H9 (cell line): ENCODE results near the gene GRAMD1C. TPM values are rescaled to one million over a fixed set of nuclear protein-coding genes. Genes with fewer than 3 reads are reported as not detected.
"Not testable (repeated sequence)": the region's sequence is repeated elsewhere in the genome, so short reads cannot be mapped to it uniquely, and the experiment has no call there.

ENCODE experiments used
- DNase-seq: peaks from one replicate; pipeline ENCODE4 v3.0.0-alpha.2; 2017
- H2AFZ ChIP-seq: one replicate; pipeline ENCODE4 v1.6.1; 2013; ENCODE audit warnings: mild to moderate bottlenecking, low read length, control low read depth, moderate library complexity
- H2AK5ac ChIP-seq: 2 replicates; pipeline ENCODE4 v1.6.1; 2013; ENCODE audit warnings: low read length, control low read depth, mixed read lengths; ENCODE audit not compliant: insufficient read length
- H2BK120ac ChIP-seq: one replicate; pipeline ENCODE4 v1.6.1; 2013; ENCODE audit warnings: low read depth, mild to moderate bottlenecking, low read length, control low read depth, inconsistent platforms; ENCODE audit not compliant: poor library complexity, severe bottlenecking
- H2BK12ac ChIP-seq: 2 replicates; pipeline ENCODE4 v1.6.1; 2013; ENCODE audit warnings: low read length, control low read depth, mixed read lengths, low read depth; ENCODE audit not compliant: insufficient read length
- H2BK15ac ChIP-seq: 2 replicates; pipeline ENCODE4 v1.6.1; 2013; ENCODE audit warnings: low read depth, low read length, control low read depth
- H2BK20ac ChIP-seq: one replicate; pipeline ENCODE4 v1.6.1; 2013; ENCODE audit warnings: low read depth, mild to moderate bottlenecking, low read length, control low read depth, inconsistent platforms; ENCODE audit not compliant: poor library complexity, severe bottlenecking
- H2BK5ac ChIP-seq: 2 replicates; pipeline ENCODE4 v1.6.1; 2013; ENCODE audit warnings: low read length, control low read depth, mixed read lengths; ENCODE audit not compliant: insufficient read length
- H3K14ac ChIP-seq: 2 replicates; pipeline ENCODE4 v1.6.1; 2013; ENCODE audit warnings: low read length, control low read depth; ENCODE audit not compliant: insufficient read depth
- H3K18ac ChIP-seq: 2 replicates; pipeline ENCODE4 v1.6.1; 2013; ENCODE audit warnings: low read depth, mild to moderate bottlenecking, mixed read lengths, low read length, control low read depth; ENCODE audit not compliant: insufficient read length
- H3K23ac ChIP-seq: 2 replicates; pipeline ENCODE4 v1.6.1; 2013; ENCODE audit warnings: low read length, control low read depth, mixed read lengths, low read depth; ENCODE audit not compliant: insufficient read length
- H3K23me2 ChIP-seq: 2 replicates; pipeline ENCODE4 v1.6.1; 2013; ENCODE audit warnings: low read depth, mild to moderate bottlenecking, mixed read lengths, low read length, control low read depth; ENCODE audit not compliant: insufficient read length, poor library complexity, severe bottlenecking
- H3K27ac ChIP-seq: 2 replicates; pipeline ENCODE4 v1.5.1; 2013; ENCODE audit warnings: low read length, control low read depth, mixed read lengths, low read depth; ENCODE audit not compliant: insufficient read length
- H3K27me3 ChIP-seq: 2 replicates; pipeline ENCODE4 v1.6.1; 2013; ENCODE audit warnings: low read length, control low read depth, inconsistent platforms; ENCODE audit not compliant: insufficient read depth
- H3K4ac ChIP-seq: 2 replicates; pipeline ENCODE4 v1.6.1; 2013; ENCODE audit warnings: low read depth, mild to moderate bottlenecking, control low read depth, inconsistent platforms, low read length, moderate library complexity
- H3K4me1 ChIP-seq: 2 replicates; pipeline ENCODE4 v1.6.1; 2013; ENCODE audit warnings: low read length, control low read depth, inconsistent platforms; ENCODE audit not compliant: insufficient read depth
- H3K4me2 ChIP-seq: 2 replicates; pipeline ENCODE4 v1.6.1; 2013; ENCODE audit warnings: low read length, control low read depth, mixed read lengths; ENCODE audit not compliant: insufficient read length, insufficient read depth
- H3K56ac ChIP-seq: 2 replicates; pipeline ENCODE4 v1.6.1; 2013; ENCODE audit warnings: low read depth, mild to moderate bottlenecking, mixed read lengths, low read length, control low read depth; ENCODE audit not compliant: insufficient read length
- H3K79me1 ChIP-seq: 2 replicates; pipeline ENCODE4 v1.6.1; 2013; ENCODE audit warnings: low read depth, mild to moderate bottlenecking, moderate library complexity, low read length, control low read depth, inconsistent platforms; ENCODE audit not compliant: insufficient read depth, poor library complexity, severe bottlenecking
- H3K79me2 ChIP-seq: 2 replicates; pipeline ENCODE4 v1.6.1; 2013; ENCODE audit warnings: low read length, control low read depth, inconsistent platforms; ENCODE audit not compliant: insufficient read depth
- H3K9ac ChIP-seq: 2 replicates; pipeline ENCODE4 v1.6.1; 2013; ENCODE audit warnings: low read length, control low read depth, mixed read lengths; ENCODE audit not compliant: insufficient read length; ENCODE audit errors: extremely low read depth
- H3K9me3 ChIP-seq: one replicate; pipeline ENCODE4 v1.6.1; 2013; ENCODE audit warnings: low read depth, low read length, inconsistent platforms; ENCODE audit not compliant: control insufficient read depth
- H3T11ph ChIP-seq: one replicate; pipeline ENCODE4 v1.6.1; 2013; ENCODE audit warnings: mild to moderate bottlenecking, low read length, control low read depth, inconsistent platforms
- H4K20me1 ChIP-seq: one replicate; pipeline ENCODE4 v1.6.1; 2013; ENCODE audit not compliant: control insufficient read depth, insufficient read length, insufficient read depth
- H4K5ac ChIP-seq: 2 replicates; pipeline ENCODE4 v1.6.1; 2013; ENCODE audit warnings: low read depth, mild to moderate bottlenecking, mixed read lengths, low read length, control low read depth; ENCODE audit not compliant: insufficient read length
- H4K8ac ChIP-seq: replicated peaks from 2 replicates; pipeline ENCODE4 v1.6.1; 2013; ENCODE audit warnings: low read length, control low read depth, mixed read lengths, low read depth; ENCODE audit not compliant: insufficient read length
- H4K91ac ChIP-seq: 2 replicates; pipeline ENCODE4 v1.6.1; 2013; ENCODE audit warnings: low read depth, mild to moderate bottlenecking, moderate library complexity, mixed read lengths, low read length, control low read depth; ENCODE audit not compliant: insufficient read length
- H3K27ac Mint-ChIP-seq, 3 experiments: 2 replicates in 2 of 3; 3 replicates in 1 of 3; pipeline ENCODE4 v1.8.0; 2020 to 2021; ENCODE audit warnings: mixed read lengths in 3 of 3, mild to moderate bottlenecking in 1 of 3, moderate library complexity in 1 of 3
- H3K27me3 Mint-ChIP-seq: 2 replicates; pipeline ENCODE4 v1.8.0; 2021; ENCODE audit warnings: low read depth, mild to moderate bottlenecking, moderate library complexity, mixed read lengths
- H3K36me3 Mint-ChIP-seq, 3 experiments: 2 replicates in 2 of 3; 3 replicates in 1 of 3; pipeline ENCODE4 v1.8.0; 2020 to 2021; ENCODE audit warnings: low read depth in 3 of 3, mixed read lengths in 3 of 3; ENCODE audit not compliant: insufficient read depth in 1 of 3
- H3K4me1 Mint-ChIP-seq, 2 experiments: 2 replicates each; pipeline ENCODE4 v1.8.0; 2020; ENCODE audit warnings: mixed read lengths in 2 of 2
- H3K4me3 Mint-ChIP-seq, 2 experiments: 2 replicates in 1 of 2; 3 replicates in 1 of 2; pipeline ENCODE4 v1.8.0; 2020 to 2021; ENCODE audit warnings: mild to moderate bottlenecking in 2 of 2, mixed read lengths in 2 of 2, moderate library complexity in 1 of 2
- H3K9me3 Mint-ChIP-seq, 2 experiments: 2 replicates in 1 of 2; 3 replicates in 1 of 2; pipeline ENCODE4 v1.8.0; 2020; ENCODE audit warnings: mild to moderate bottlenecking in 2 of 2, mixed read lengths in 2 of 2, moderate library complexity in 1 of 2
- WGBS: extraction: QIAGEN DNeasy Blood & Tissue Kit; methylation state at CpG from one replicate; pipeline ENCODE4 v1.1.7; 2013; ENCODE audit warnings: missing lambda C conversion rate, low lambda C conversion rate, mixed read lengths; ENCODE audit not compliant: insufficient read length; ENCODE audit errors: extremely low coverage; 5-methylcytosine and 5-hydroxymethylcytosine counted together
- total RNA-seq: library from RNA; stranded (reverse); gene quantifications from 2 replicates; pipeline ENCODE4 v1.2.1, GENCODE V29; 2021
- TF ChIP-seq, protein P1 (sequence below): fragments of 200-600 bp; sonication (generic); conservative IDR thresholded peaks from 3 replicates; pipeline ENCODE4 v1.8.0; 2021; ENCODE audit warnings: antibody characterized with exemption, mild to moderate bottlenecking

The GRAMD1C gene
- total RNA-seq, 1 experiment from 2014 or later: 1.8 TPM

DNA sequence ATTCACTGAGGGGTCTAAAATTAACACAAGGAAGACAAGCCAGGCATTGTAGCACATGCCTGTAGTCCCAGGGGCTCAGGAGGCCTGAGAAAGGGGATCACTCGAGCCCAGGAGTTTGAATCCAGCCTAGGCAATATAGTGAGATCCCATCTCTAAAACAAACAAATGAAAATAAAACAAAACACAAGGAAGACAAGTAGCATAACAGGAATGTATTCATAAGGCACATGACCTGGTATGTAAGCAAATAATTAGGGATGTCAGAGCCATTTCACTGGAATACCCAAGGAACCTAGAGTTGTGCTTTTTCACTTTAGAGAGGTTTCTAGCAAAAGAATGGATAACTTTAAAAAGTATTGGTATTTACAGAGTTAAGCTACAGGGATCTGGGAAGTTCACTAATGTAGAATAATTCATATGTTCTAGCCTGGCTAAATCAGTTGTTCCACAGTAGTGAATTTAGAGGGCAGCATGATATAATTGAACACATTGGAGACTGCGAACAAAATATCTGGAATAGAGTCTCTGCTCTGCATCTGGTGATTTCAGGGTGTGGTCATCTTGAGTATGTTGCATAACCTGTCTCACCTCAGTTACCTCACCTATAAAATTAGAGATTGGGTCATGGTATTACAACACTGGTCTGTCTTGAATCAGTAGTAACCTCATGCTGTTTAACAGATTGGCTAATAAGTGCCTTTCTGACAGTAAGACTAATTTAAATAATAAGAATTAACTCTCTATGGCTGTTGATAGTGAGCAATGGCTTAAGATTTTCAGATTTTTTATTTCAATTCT lies 9.3 kb downstream of the GRAMD1C start:
- H4K20me1 ChIP-seq: no peaks in the 10 kb centered on the region
- H2BK12ac ChIP-seq: no peak overlapping the region
- WGBS: no CpG with 5 or more reads among the region's 2 CpGs
- no peak overlapping the region for H3K9ac ChIP-seq
- H3K4ac ChIP-seq: no peak overlapping the region
- no peak overlapping the region for H4K8ac ChIP-seq
- H4K91ac ChIP-seq: no peak overlapping the region
- H3K9me3 ChIP-seq: no peaks in the 10 kb centered on the region
- no peaks in the 10 kb centered on the region for H3K4me1 Mint-ChIP-seq
- H3K14ac ChIP-seq: no peak overlapping the region
- no peak overlapping the region for H2BK120ac ChIP-seq
- H2BK15ac ChIP-seq: no peak overlapping the region
- H3K4me1 ChIP-seq: no peaks in the 10 kb centered on the region
- H3K18ac ChIP-seq: no peak overlapping the region
- H2BK5ac ChIP-seq: no peak overlapping the region
- no peak overlapping the region for H3K56ac ChIP-seq
- no peak overlapping the region for H2AK5ac ChIP-seq
- H3K79me2 ChIP-seq: no peaks in the 10 kb centered on the region
- H2BK20ac ChIP-seq: no peak overlapping the region
- no peaks in the 10 kb centered on the region for H3K27me3 Mint-ChIP-seq
- H3K9me3 Mint-ChIP-seq: peaks cover 0 to 3% of the 10 kb centered on the region in 2 experiments; a peak in 2 of 5 replicates
- no peak overlapping the region for H4K5ac ChIP-seq
- no peak overlapping the region for H3K4me3 Mint-ChIP-seq
- no peak overlapping the region for H3K23ac ChIP-seq
- H3K23me2 ChIP-seq: no peaks in the 10 kb centered on the region
- no peak overlapping the region for H2AFZ ChIP-seq
- no peak overlapping the region for H3K27ac Mint-ChIP-seq
- no peak overlapping the region for H3K4me2 ChIP-seq
- H3K79me1 ChIP-seq: no peaks in the 10 kb centered on the region
- H3K36me3 Mint-ChIP-seq: no peaks in the 10 kb centered on the region
- H3K27ac ChIP-seq: no peak overlapping the region
- DNase-seq: no peak
- H3K27me3 ChIP-seq: no peaks in the 10 kb centered on the region
- TF ChIP-seq, protein P1, sequence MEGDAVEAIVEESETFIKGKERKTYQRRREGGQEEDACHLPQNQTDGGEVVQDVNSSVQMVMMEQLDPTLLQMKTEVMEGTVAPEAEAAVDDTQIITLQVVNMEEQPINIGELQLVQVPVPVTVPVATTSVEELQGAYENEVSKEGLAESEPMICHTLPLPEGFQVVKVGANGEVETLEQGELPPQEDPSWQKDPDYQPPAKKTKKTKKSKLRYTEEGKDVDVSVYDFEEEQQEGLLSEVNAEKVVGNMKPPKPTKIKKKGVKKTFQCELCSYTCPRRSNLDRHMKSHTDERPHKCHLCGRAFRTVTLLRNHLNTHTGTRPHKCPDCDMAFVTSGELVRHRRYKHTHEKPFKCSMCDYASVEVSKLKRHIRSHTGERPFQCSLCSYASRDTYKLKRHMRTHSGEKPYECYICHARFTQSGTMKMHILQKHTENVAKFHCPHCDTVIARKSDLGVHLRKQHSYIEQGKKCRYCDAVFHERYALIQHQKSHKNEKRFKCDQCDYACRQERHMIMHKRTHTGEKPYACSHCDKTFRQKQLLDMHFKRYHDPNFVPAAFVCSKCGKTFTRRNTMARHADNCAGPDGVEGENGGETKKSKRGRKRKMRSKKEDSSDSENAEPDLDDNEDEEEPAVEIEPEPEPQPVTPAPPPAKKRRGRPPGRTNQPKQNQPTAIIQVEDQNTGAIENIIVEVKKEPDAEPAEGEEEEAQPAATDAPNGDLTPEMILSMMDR: no peak
- H3T11ph ChIP-seq: no peak overlapping the region

DNA sequence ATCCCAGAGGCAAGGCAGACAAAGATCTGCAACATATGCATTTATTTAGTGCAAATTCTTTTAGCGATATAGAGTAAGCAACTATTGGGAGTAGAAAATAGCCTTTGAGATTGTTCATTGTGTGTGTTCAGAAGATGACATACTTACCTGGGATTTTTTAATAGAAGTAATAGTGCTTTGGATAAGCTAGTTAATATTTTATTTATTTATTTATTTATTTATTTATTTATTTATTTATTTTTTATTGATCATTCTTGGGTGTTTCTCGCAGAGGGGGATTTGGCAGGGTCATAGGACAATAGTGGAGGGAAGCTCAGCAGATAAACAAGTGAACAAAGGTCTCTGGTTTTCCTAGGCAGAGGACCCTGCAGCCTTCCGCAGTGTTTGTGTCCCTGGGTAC lies 10.5 kb downstream of the GRAMD1C start:
- H2BK20ac ChIP-seq, H3K4me1 Mint-ChIP-seq, H2BK120ac ChIP-seq, H2BK5ac ChIP-seq, DNase-seq, H4K5ac ChIP-seq, H3K23me2 ChIP-seq, H3K56ac ChIP-seq, H4K91ac ChIP-seq, H3K79me2 ChIP-seq, H2AFZ ChIP-seq, H2AK5ac ChIP-seq, H3K4ac ChIP-seq, H3K27me3 ChIP-seq, H3K14ac ChIP-seq, H3K79me1 ChIP-seq, H3K9me3 Mint-ChIP-seq, H4K8ac ChIP-seq, H3K4me2 ChIP-seq, H3K18ac ChIP-seq, H3K27ac ChIP-seq, H2BK12ac ChIP-seq, H2BK15ac ChIP-seq, H3K27me3 Mint-ChIP-seq, H3K4me3 Mint-ChIP-seq, H3K9ac ChIP-seq, H3K27ac Mint-ChIP-seq, H3K23ac ChIP-seq, H3T11ph ChIP-seq, H3K9me3 ChIP-seq, H3K4me1 ChIP-seq, H4K20me1 ChIP-seq, H3K36me3 Mint-ChIP-seq: not testable (repeated sequence)
- no CpG with 5 or more reads among the region's 3 CpGs for WGBS
